Upper lobe of right lung (tissue), 1 donor: Measurements from ENCODE around the gene CMPK2. TPM values are rescaled to one million over a fixed set of nuclear protein-coding genes. Genes with fewer than 3 reads are reported as not detected.

Source experiments
- total RNA-seq: library from RNA; stranded (reverse); fragmentation: NEBNext Ultra II Directional; extraction: Animal tissue kit (Norgen Biotek cat#: 25700); gene quantifications from one replicate; pipeline ENCODE4 v1.2.1, GENCODE V29; 2021
- donor health status: DM: no; HTN: yes; CAD: no; lungs with severe emphysema.

CMPK2 gene
- total RNA-seq, 1 donor from 2014 or later: 23.2 TPM

Other genes starting within 250 kb of the CMPK2 start
- 25.7 TPM for gene RSAD2, start 11.9 kb upstream of the CMPK2 start, total RNA-seq
- 16.0 TPM for gene RNF144A, start 51.5 kb upstream of the CMPK2 start, total RNA-seq